ENCODE data around the gene RBM47.
"Not testable (repeated sequence)": the region's sequence is repeated elsewhere in the genome, so short reads cannot be mapped to it uniquely, and the experiment has no call there.

RBM47 gene

DNA sequence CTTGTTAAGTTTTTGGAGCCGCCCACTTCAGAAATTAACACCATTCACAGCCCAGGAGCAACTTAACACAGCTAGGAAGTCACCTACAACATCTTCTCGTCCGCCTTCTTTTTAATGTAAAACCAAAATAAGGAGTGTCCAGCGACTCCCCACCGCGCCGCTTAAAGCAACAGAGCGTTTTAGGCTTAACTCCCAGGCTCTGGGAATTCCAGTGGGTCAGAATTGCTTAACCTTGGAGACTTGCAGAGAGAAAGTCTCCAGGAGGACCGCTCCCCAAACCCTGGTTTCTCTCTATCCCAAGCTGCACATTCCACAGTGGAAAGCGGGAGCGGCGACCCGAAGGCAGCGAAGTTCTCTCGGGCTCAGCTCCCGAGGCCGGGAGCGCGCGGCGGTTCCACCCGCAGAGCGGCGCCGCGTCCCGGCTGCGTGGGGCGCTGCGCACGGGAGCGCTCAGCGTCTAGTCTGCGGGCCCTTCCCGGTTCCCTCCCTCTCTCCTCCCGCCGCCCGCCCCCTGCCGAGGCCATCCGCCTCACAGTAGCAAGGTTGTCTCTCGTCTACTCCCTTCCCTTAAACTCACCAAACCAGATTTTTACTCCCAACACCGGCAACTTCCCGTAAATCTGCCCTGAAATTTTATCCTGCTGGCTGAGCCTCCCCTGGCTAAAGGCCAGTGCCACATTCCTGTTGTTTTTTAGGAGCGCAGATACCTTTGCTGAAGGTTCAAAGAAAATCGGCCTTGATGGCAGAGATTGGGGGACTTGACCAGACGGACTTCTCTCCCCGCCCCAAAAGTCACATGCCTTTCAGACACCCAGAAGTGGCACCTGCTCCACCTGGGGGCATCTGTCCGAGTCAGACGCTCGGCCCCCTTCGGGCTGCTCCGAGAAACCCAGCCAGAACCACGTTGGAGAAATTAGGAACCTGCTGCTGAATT lies at the start of gene RBM47:
Gene RBM47, minus strand, starts transcription at position 464 of the 934 bp plus-strand sequence. CDS start 190,971 bp downstream, outside the sequence.
- no peak for DNase-seq

DNA sequence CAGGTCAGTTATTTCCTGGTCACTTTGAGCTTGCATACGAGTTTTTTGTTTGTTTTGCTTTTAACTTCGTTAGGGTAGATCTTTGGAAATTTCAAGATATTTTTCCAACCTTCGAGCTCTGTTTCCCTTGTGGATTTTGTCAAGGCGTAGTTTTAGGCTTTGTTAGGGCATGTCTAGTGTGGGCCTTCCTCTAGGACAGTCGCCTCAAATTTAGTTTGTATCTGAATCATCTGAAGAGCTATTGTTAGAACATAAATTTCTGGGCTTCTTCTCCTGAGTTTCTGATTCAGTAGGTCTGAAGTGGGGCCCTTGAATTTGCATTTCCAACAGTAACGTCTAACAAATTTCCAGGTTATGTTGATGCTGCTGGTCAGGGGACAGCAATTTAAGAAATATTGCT lies 48.8 kb upstream of the RBM47 start:
- DNase-seq, result no peak

DNA sequence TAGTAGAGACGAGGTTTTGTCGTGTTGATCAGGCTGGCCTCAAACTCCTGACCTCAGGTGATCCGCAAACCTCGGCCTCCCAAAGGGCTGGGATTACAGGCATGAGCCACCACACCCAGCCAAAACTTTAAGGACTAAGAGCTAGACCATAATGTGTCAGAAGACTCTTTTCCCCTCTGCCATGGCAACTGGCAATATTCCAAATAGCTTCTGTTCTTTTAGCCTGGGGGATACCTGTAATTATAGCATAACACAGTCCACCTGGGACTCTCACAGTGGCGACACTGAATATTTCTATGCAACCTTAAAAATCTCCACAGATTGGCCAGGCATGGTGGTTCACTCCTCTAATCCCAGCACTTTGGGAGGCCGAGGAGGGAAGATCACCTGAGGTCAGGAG lies 45.5 kb upstream of the RBM47 start:
- no peak for DNase-seq

DNA sequence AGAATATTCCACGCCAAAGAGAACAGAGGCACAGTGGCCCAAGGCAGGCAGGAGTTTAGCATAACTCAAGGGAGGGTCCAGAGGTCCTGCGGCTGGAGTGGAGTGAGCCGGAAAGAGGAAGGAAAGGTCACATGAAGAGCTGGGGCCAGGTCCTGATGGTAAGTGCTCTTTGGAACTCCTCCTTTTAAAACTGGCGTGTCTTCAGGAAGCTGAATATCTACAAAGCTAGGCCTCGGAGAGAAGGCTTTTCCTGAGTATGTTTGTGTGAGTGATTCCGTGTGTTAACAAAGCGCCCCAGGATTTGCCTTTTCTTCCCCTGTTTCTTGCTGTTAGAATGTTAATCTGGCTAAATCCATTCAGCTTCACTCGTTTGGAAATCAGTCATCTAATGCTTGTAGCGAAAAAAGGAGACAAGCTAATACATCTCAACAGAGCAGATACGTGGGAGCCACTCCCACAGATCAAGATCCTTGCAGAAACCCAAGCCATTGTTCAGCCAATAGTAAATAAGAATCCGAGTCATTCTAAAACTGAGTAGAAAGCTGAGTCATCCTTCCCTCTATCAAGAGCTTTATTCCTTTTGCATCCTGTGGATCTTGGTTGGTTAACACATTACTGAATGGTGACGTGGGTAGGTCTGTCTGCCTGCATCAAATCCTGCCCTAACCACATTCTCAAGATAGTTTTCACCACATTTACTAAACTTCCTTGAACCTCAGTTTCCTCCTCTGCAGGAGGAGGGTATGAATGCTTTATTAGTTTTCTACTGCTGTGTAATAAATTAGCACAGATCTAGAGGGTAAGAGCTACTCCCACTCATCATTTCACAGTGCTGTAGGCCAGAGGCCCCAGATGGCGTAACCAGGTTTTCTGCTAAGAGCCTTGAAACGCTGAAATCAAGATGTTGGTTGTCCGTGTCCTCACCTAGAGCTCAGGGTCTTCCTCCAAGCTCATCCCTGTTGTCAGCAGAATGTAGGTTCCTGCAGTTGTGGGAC lies 43.2 kb upstream of the RBM47 start:
- no peak for DNase-seq

DNA sequence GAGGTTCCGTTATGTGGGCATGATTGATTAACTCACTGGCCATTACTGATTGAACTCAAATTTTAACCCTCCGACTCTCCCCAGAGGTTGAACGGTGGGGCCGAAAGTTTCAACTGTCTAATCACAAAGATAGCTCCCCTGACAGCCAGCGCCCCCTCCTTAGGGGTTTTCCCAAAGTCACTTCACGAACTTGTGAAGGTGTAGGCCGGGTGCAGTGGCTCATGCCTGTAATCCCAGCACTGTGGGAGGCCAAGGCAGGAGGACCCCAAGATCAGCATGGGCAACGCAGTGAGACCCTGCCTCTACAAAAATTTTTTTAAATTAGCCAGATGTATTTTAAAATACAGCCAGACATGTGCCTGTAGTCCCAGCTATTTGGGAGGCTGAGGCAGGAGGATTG lies 39.8 kb upstream of the RBM47 start:
- DNase-seq, result no peak

DNA sequence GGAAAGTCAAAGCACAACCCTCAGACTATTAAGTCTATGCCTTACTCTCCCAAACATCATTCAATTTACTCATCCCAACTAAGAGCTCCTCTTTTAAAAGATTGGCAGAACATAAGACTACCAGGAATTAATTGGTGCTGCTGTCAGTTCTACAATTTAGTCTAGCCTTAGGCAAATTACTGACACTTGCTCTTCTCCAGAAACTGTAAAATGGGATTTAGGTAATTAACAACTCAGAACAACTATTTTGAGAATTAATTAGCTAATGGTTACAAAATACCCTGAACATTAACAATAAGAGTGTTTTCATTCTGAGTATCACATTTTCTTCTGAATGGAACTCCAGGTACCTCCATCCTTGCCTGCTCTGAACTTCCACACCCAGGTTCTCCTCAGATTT lies 36.2 kb upstream of the RBM47 start:
- no peak for DNase-seq

DNA sequence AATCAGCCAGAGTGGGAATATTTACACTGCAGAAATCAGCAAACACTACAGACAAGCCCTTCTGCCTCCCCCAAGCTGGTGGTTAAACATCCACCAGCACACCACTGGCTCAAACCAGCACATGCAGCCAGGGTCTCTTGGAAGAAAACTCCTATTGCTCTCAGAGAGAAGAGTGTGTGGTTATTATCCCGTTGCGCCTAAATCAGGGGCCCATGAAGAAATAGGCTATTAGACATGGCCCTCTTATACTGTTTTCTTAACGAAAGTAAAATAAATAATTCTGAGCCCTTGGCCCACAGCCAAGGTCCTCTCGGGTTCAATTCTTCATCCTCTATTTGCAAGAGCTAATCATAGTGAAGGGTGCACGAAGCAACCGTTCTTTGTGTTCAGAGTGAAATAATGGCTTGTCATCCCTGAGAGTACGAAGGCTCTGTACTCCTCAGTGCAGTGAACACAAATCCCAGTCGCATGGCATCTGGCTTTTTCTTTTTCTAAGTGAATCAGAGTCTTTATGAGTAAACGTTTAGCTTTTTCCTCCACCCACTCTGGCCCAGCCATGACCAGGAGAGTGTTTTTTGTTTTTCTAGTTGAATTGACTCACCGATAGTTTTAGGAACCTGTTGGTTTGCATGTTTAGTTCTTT lies 33.4 kb upstream of the RBM47 start:
- DNase-seq, result no peak

DNA sequence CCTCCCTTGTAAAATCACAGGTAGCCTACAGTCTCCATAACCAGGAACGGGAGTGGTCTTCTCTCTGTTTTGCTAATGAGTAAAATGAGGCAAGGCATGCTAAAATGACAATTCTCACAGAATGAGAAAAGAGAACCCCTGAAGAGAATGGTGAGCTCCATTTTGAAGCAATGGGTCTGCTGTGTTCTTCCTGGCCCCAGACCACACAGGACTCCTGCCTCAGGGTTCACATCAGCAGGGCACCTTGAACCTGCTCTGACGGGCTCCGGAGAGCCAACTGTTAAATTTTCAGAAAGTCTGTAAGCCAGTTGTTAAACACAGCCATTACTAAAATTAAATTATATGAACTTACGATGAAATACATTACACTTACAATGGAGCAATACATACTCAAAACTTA lies 32.1 kb upstream of the RBM47 start:
- DNase-seq, result no peak

DNA sequence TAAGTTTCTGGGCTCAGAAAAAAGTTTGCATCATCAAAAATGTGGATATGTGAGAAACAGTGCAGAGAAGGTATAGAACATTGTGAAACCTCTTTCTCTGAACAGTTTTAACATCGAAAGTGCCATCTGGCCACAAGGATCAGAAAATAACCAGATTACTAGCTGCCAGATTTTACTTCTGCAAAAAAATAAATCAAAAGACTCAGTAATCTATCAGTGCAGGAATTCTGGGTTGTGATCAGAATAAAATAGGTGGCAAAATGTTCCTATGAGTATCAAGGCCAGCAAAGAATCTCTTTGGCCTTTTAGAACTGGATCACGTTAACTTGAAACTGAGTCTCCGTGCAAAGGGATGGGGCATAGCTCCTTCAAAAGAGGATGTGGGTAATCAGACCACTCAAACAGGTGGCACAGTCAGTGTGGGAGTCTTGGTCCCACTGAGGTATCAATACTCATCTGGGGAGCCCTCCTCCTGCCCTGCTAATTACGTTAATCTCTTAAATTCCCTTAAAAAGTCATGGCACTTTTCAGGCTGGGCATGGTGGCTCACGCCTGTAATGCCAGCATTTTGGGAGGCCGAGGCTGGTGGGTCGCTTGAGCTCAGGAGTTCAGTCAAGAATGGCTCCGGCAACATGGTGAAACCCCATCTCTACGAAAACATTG lies 26.7 kb upstream of the RBM47 start:
- no peak for DNase-seq

DNA sequence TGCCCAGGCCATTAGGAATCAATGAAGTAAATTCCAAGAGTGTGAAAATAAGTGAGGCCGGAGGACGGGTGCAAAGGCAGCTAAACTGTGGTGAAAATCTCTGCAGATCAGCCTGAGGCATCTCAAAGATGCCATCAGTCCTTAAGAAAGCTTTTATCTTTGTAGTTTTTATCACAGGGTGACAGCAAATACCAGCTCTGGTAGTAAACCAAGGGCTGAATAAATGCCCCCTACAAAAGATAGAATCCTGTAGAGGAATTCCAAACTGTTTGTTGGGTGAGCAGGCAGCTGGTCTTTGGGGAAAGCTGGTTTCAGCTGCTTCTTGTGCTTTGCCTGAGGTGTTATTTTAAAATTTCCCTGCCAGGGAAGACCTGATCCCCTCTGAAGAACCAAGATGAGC lies 21.6 kb upstream of the RBM47 start:
- no peak for DNase-seq

DNA sequence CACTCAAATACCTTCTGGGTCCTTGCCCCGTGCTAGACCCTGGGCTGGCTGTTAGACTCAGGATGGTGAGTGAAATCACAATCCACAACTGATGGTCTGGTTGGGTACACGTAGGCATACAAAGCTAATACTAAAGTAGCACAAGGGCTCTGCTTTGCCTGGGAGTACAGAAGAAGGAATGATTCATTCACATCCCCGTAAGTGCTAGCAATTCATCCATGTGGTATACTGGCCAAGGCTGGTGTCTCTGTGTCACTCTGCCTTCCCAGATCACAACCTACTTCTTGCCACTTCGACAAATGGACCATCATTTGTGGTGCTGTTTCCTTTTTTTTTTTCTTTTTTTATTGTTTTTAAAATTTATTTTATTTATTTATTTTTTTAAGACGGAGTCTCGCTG lies 19.7 kb upstream of the RBM47 start:
- no peak for DNase-seq

DNA sequence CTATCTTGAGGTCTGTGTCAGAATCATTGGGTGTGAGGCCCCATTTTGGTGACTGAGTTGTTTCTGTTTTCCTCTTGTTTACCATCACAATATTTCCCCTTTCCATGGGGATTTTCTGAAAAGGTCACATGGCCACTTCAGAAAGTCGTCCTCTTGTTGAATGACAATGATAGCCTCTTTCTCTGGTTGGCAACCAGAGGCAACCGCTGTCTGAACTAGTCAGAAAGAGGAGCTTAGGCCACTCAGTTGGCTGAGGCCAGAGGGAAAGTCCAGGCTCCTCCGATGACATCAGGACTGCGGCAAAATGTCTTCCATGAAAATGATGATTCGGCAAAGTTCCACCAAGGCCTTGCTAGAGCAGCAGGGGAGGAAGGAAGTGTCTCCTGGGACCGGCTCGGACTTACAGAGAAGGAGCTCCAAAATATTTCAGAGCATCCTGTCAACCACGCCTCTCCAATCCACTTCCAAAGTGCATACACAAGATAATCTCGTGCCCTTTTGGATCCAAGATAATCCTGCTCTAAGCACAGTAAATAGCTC lies 19.1 kb upstream of the RBM47 start:
- DNase-seq, result no peak

DNA sequence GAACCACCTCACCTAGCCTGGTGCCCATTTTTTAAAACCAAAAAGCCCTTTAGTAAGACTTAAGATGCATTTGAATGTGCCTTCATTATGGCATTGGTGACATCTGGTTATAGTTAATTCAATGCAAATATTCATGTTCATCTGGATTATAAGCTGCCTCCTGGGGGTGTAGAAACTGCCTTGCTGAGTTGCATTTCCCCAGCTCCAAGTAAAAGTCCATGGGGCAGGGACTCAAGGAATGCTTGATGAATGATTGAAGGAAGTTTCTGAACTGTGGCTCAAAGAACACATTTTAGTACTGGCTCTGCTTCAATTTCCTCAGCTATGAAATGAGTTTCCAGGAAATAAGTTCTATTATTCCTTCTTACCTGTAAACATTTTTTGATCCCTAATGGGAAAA lies 18.5 kb upstream of the RBM47 start:
- DNase-seq, result no peak

DNA sequence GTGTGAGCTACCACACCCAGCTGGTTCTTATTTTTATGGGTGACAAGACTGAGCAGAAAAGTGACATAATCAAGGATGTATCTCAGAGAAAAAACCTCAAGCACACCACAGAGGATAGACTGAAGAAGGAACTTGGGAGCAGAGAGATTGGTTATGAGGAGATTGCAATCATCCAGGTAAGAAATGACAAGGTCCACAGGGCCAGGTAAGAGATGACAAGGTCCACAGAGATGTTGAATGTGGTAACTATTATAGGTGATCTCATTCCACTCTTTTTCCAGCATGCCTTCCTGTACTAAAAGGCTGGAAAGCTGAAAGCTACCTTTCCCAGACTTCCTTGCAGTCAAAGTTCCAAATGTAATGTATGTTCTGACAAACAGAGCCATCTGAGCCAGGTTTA lies 15.9 kb upstream of the RBM47 start:
- DNase-seq, result no peak

DNA sequence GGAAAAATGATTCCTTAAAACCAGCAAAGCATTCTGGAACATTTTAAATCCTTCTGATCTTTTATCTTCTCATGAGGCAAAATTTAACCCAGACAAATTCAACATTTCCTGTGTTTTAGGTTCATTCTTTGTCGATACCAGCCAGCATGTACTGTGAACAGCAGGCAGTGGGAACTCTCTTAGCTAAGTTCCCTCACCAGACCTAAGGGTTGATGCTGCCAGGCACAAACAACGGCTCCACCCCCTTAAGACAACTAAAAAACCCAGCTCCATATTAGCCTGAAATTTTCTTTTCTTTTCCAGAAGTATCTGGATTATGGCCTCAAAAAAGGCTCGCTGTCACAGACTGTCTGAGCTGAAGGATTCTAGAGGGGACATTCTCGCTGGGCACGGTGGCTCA lies 2.4 kb upstream of the RBM47 start:
- no peak for DNase-seq

DNA sequence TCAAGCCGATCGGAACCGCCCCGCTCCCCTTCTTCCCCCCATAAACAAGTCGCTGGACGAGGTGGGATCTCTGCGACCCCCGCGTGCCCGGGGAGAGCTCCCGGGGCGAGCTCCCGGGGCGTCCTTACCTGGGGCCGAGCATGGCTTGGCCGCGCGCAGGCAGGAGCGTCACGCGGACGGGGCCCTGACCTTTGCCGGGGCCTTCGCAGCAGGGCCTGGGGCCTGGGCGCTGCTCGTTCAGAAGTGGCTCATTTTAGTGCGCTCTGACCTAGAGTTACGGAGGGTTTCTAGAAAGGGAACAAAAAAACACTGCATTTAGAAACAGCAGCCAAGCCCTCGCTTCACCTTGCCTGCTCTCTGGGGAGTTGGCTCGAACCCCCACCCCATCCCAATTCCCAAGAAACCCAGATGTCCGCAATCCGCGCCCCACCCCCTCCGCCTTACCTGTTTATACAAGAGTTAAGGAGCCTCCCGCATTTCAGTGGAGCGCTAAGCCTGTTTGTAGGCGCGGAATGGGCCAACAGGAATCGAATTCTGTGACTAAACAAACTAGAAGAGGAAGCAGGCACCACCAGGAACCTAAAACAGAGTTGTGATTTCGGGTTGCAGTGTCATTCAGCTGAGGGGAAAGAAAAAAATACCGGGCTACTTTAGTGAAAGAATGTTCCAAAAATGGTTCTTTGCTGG lies 814 bp upstream of the RBM47 start:
- no peak for DNase-seq

DNA sequence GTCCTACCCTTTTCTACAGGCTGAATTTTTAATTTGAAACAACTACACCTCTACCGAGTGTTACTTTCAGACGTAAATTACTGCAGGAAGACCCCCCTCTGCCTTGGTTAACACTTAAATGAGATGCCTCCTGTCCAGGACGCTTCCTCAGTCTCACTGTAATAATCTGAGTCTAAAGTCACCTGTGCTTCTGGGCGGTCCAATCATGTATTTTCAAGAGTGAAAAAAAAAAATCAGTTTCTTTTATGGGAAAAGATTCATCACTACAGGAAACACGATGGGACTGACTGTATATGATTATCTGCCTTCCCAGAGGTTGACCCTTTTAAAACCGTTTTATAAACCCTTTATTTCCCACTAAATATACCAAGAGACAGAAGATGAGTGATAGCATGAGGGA lies 776 bp downstream of the RBM47 start:
- no peak for DNase-seq

DNA sequence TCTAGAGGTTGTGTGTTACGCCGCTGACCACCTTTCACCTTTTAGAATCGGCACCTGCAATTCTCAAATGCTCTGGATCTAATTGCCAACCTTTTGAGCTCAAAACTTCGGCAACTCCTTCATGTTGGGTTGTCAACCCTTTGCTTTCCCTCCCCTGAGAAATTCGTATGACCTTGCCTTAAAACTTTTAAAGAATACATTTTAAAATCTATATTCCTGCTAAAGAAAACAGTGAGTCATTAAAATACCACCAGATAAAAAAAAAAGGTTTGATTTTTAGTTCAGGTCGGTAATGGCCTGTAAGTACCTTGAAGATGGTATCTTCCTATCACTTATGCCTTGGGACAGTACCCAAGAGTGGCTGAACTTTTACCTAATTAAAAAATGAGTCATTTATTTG lies 1.3 kb downstream of the RBM47 start:
- DNase-seq, result not testable (repeated sequence)

DNA sequence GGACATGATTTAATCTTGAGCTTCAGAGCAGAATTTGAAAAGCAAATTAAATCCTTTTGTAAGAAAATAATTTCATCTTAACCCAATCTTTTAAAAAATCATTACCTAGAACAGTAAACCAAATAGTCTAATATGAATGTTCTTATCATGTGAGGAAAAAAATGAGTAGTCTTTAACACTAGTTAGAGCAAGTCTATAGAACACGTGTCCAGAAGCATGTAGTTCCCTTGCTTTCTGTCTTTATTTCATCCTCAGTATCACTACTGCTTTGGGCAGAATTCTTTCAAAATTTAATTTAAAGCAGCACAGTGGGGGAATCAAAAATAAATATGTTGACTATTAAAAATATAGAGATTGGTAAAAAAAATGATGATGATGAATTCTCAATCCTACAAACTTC lies 2.1 kb downstream of the RBM47 start:
- no peak for DNase-seq

DNA sequence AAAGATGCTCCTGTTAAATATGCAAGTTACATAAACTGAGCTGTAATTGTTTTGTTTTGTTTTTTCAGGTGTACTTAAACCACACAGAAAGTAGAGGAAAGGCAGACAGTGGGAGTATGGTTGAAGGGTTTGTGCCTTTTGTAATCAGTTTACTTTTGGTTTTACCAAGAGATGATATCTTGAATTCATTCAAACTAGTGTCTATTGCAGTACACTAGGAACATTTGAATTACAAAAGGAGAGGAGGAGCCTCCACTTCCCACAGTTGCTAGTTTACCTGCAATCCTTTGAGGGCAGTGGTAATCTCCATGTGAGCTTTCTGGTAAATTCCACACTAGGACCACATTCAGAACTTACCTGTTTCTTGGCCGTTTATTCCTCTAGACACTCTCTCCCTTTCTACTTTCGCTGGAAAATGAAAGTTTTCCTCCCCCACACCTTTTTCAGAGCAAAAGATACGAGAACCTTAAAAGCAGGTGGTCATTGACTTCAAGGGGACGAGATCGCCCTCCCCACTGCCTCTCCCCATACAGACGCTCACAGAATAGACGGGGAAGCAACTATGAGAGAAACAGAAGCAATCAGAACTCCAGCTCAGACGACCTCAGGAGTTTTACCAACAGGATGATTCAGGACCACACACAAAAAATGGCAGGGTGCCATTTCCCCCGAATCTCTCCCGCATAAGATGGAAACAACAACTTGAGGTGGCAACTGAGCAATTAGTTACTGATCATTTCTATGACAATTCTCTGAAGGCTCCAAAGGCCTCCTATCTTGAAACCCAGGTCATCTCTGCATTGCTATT lies 3.3 kb downstream of the RBM47 start:
- no peak for DNase-seq

DNA sequence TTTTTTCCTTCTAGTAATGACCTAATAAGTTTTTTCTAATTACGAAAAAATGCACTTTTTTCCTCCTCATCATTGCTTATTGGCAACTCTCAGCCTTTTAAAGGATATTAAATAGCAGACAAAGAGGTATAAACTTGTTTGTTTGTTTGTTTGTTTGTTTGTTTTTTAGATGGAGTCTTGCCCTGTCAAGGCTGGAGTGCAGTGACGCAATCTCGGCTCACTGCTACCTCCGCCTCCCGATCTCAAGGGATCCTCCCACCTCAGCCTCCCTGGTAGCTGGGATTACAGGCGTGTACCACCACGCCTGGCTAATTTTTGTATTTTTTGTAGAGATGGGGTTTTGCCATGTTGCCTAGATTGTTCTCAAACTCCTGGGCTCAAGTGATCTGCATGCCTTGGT lies 6.0 kb downstream of the RBM47 start:
- no peak for DNase-seq

All from NCI-H524 treated with DMSO at 0.1 percent for 48 hours (cell line).